ENCODE data around the gene COL27A1.

The COL27A1 gene

GRCh38 chr9:114202396-114202795, 47.1 kb downstream of the COL27A1 start:
- no peak overlapping the region for H3K27ac ChIP-seq (ENCODE audit: low read depth, low read length)
- H3K36me3 ChIP-seq (ENCODE audit: insufficient read depth, low read length) = no peaks in the 10 kb centered on the region
- no peaks in the 10 kb centered on the region for H3K79me2 ChIP-seq (ENCODE audit: control insufficient read depth, insufficient read depth, low read length, unreplicated experiment)
- H3K27me3 ChIP-seq (ENCODE audit: insufficient read depth, low read length) = no peaks in the 10 kb centered on the region
- H2AFZ ChIP-seq (ENCODE audit: low read length, unreplicated experiment) = no peak overlapping the region
- peaks cover 15% of the 10 kb centered on the region for H3K4me1 ChIP-seq (ENCODE audit: control insufficient read depth, insufficient read depth, low read length, unreplicated experiment)
- no peak overlapping the region for H3K4me3 ChIP-seq (ENCODE audit: low read depth, low read length)

- Histone ChIP-seq H2AFZ (ENCODE audit: low read length, unreplicated experiment) (no peak overlapping the region), H3K79me2 (ENCODE audit: control insufficient read depth, insufficient read depth, low read length, unreplicated experiment) (no peaks in the 10 kb centered on the region), H3K4me3 (ENCODE audit: low read depth, low read length) (no peak overlapping the region), H3K4me1 (ENCODE audit: control insufficient read depth, insufficient read depth, low read length, unreplicated experiment) (peaks cover 16% of the 10 kb centered on the region), H3K27me3 (ENCODE audit: insufficient read depth, low read length) (no peaks in the 10 kb centered on the region), H3K36me3 (ENCODE audit: insufficient read depth, low read length) (no peaks in the 10 kb centered on the region), H3K27ac (ENCODE audit: low read depth, low read length) (no peak overlapping the region)
Observed at GRCh38 chr9:114202849-114203248, 47.5 kb downstream of the COL27A1 start.

GRCh38 chr9:114203410-114204140, 48.2 kb downstream of the COL27A1 start:
- H3K4me1 ChIP-seq (ENCODE audit: control insufficient read depth, insufficient read depth, low read length, unreplicated experiment) = peaks cover 16% of the 10 kb centered on the region
- no peak overlapping the region for H3K4me3 ChIP-seq (ENCODE audit: low read depth, low read length)
- H3K36me3 ChIP-seq (ENCODE audit: insufficient read depth, low read length) = no peaks in the 10 kb centered on the region
- H3K27me3 ChIP-seq (ENCODE audit: insufficient read depth, low read length) = no peaks in the 10 kb centered on the region
- no peaks in the 10 kb centered on the region for H3K79me2 ChIP-seq (ENCODE audit: control insufficient read depth, insufficient read depth, low read length, unreplicated experiment)
- H3K27ac ChIP-seq (ENCODE audit: low read depth, low read length) = no peak overlapping the region
- H2AFZ ChIP-seq (ENCODE audit: low read length, unreplicated experiment) = no peak overlapping the region

- H3K27me3 ChIP-seq (ENCODE audit: insufficient read depth, low read length) = no peaks in the 10 kb centered on the region
- H2AFZ ChIP-seq (ENCODE audit: low read length, unreplicated experiment) = no peak overlapping the region
- no peaks in the 10 kb centered on the region for H3K36me3 ChIP-seq (ENCODE audit: insufficient read depth, low read length)
- H3K4me3 ChIP-seq (ENCODE audit: low read depth, low read length) = no peak overlapping the region
- no peaks in the 10 kb centered on the region for H3K79me2 ChIP-seq (ENCODE audit: control insufficient read depth, insufficient read depth, low read length, unreplicated experiment)
- peaks cover 16% of the 10 kb centered on the region for H3K4me1 ChIP-seq (ENCODE audit: control insufficient read depth, insufficient read depth, low read length, unreplicated experiment)
- H3K27ac ChIP-seq (ENCODE audit: low read depth, low read length) = no peak overlapping the region
Observed at GRCh38 chr9:114204265-114204664, 48.9 kb downstream of the COL27A1 start.

- Histone ChIP-seq H3K79me2 (ENCODE audit: control insufficient read depth, insufficient read depth, low read length, unreplicated experiment) (no peaks in the 10 kb centered on the region), H3K4me3 (ENCODE audit: low read depth, low read length) (no peak overlapping the region), H3K27ac (ENCODE audit: low read depth, low read length) (no peak overlapping the region), H3K27me3 (ENCODE audit: insufficient read depth, low read length) (no peaks in the 10 kb centered on the region), H3K4me1 (ENCODE audit: control insufficient read depth, insufficient read depth, low read length, unreplicated experiment) (peaks cover 16% of the 10 kb centered on the region), H3K36me3 (ENCODE audit: insufficient read depth, low read length) (no peaks in the 10 kb centered on the region), H2AFZ (ENCODE audit: low read length, unreplicated experiment) (no peak overlapping the region)
Observed at GRCh38 chr9:114205171-114206015, 50.1 kb downstream of the COL27A1 start.

GRCh38 chr9:114206221-114206789, 51.0 kb downstream of the COL27A1 start:
- no peaks in the 10 kb centered on the region for H3K27me3 ChIP-seq (ENCODE audit: insufficient read depth, low read length)
- no peak overlapping the region for H3K4me3 ChIP-seq (ENCODE audit: low read depth, low read length)
- no peak overlapping the region for H2AFZ ChIP-seq (ENCODE audit: low read length, unreplicated experiment)
- H3K79me2 ChIP-seq (ENCODE audit: control insufficient read depth, insufficient read depth, low read length, unreplicated experiment) = no peaks in the 10 kb centered on the region
- H3K36me3 ChIP-seq (ENCODE audit: insufficient read depth, low read length) = no peaks in the 10 kb centered on the region
- H3K4me1 ChIP-seq (ENCODE audit: control insufficient read depth, insufficient read depth, low read length, unreplicated experiment) = peaks cover 16% of the 10 kb centered on the region
- H3K27ac ChIP-seq (ENCODE audit: low read depth, low read length) = no peak overlapping the region

- peaks cover 16% of the 10 kb centered on the region for H3K4me1 ChIP-seq (ENCODE audit: control insufficient read depth, insufficient read depth, low read length, unreplicated experiment)
- no peaks in the 10 kb centered on the region for H3K79me2 ChIP-seq (ENCODE audit: control insufficient read depth, insufficient read depth, low read length, unreplicated experiment)
- H3K4me3 ChIP-seq (ENCODE audit: low read depth, low read length) = no peak overlapping the region
- H3K27me3 ChIP-seq (ENCODE audit: insufficient read depth, low read length) = no peaks in the 10 kb centered on the region
- H2AFZ ChIP-seq (ENCODE audit: low read length, unreplicated experiment) = no peak overlapping the region
- no peaks in the 10 kb centered on the region for H3K36me3 ChIP-seq (ENCODE audit: insufficient read depth, low read length)
- H3K27ac ChIP-seq (ENCODE audit: low read depth, low read length) = no peak overlapping the region
Observed at GRCh38 chr9:114207034-114207810, 51.9 kb downstream of the COL27A1 start.

- no peak overlapping the region for H3K27ac ChIP-seq (ENCODE audit: low read depth, low read length)
- H3K36me3 ChIP-seq (ENCODE audit: insufficient read depth, low read length) = no peaks in the 10 kb centered on the region
- peaks cover 16% of the 10 kb centered on the region for H3K4me1 ChIP-seq (ENCODE audit: control insufficient read depth, insufficient read depth, low read length, unreplicated experiment)
- no peak overlapping the region for H3K4me3 ChIP-seq (ENCODE audit: low read depth, low read length)
- no peak overlapping the region for H2AFZ ChIP-seq (ENCODE audit: low read length, unreplicated experiment)
- no peaks in the 10 kb centered on the region for H3K27me3 ChIP-seq (ENCODE audit: insufficient read depth, low read length)
- no peaks in the 10 kb centered on the region for H3K79me2 ChIP-seq (ENCODE audit: control insufficient read depth, insufficient read depth, low read length, unreplicated experiment)
Observed at GRCh38 chr9:114207845-114208244, 52.5 kb downstream of the COL27A1 start.

GRCh38 chr9:114209151-114209550, 53.8 kb downstream of the COL27A1 start:
- Histone ChIP-seq H3K27me3 (ENCODE audit: insufficient read depth, low read length) (no peaks in the 10 kb centered on the region), H2AFZ (ENCODE audit: low read length, unreplicated experiment) (no peak overlapping the region), H3K4me1 (ENCODE audit: control insufficient read depth, insufficient read depth, low read length, unreplicated experiment) (peaks cover 8% of the 10 kb centered on the region), H3K36me3 (ENCODE audit: insufficient read depth, low read length) (no peaks in the 10 kb centered on the region), H3K4me3 (ENCODE audit: low read depth, low read length) (no peak overlapping the region), H3K27ac (ENCODE audit: low read depth, low read length) (no peak overlapping the region), H3K79me2 (ENCODE audit: control insufficient read depth, insufficient read depth, low read length, unreplicated experiment) (no peaks in the 10 kb centered on the region)

GRCh38 chr9:114210136-114210535, 54.8 kb downstream of the COL27A1 start:
- Histone ChIP-seq H3K27me3 (ENCODE audit: insufficient read depth, low read length) (no peaks in the 10 kb centered on the region), H2AFZ (ENCODE audit: low read length, unreplicated experiment) (no peak overlapping the region), H3K79me2 (ENCODE audit: control insufficient read depth, insufficient read depth, low read length, unreplicated experiment) (no peaks in the 10 kb centered on the region), H3K27ac (ENCODE audit: low read depth, low read length) (no peak overlapping the region), H3K36me3 (ENCODE audit: insufficient read depth, low read length) (no peaks in the 10 kb centered on the region), H3K4me3 (ENCODE audit: low read depth, low read length) (no peak overlapping the region), H3K4me1 (ENCODE audit: control insufficient read depth, insufficient read depth, low read length, unreplicated experiment) (peaks cover 8% of the 10 kb centered on the region)

Data from ACC112 (cell line).